ENCODE measurements around the gene ZNF133. TPM values are rescaled to one million over a fixed set of nuclear protein-coding genes. Genes with fewer than 3 reads are reported as not detected.

ZNF133 gene
- total and polyA plus RNA-seq, 2 of the 13 experiments (the other 11 are each of a cell fraction or from before 2014, with no cell fraction given) = 23.5 to 26.7 TPM

DNA sequence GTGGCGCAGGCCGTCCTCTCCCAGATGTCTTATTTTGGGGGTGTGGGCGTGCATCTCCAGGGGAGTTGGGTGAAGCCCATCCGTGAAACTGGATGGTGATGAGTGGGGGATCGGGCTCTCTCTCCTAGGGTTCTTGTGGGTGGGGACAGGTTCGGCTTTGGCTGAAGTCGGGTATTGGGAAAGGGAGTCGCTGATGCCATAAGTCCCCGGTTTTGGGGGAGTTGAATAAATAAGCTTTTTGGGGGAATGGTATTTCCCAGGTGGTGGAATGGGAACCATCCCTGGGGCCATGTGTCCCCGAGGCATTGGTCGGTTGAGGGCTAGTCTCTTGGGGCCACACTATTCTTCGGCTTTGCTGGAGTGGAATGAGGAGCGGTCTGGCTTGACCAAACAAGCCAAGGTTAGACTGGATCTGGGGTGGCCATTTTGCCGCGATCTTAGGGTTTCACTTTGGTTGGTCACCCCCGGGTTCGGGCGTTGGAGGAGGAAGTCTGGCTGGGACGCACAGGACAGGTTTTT is 481 bp downstream of the ZNF133 start (continued):
- TF ChIP-seq ASH2L (IDR thresholded peaks at IDR 0.05; ENCODE audit: insufficient read length, low read depth, low read length) (no peak), ZNF768 (CRISPR knock-in tag; IDR thresholded peaks at IDR 0.05) (no peak), ZNF10 (CRISPR knock-in tag; IDR thresholded peaks at IDR 0.05; ENCODE audit: borderline replicate concordance, low read depth) (no peak), PAF1 (CRISPR knock-in tag; IDR thresholded peaks at IDR 0.05) (no peak), ZNF260 (CRISPR knock-in tag; IDR thresholded peaks at IDR 0.05; ENCODE audit: borderline replicate concordance, low read depth) (0 out of 2 replicates have a peak, but pooled peaks have one; percentile 46), KLF16 (CRISPR knock-in tag; IDR thresholded peaks at IDR 0.05) (no peak), ZNF232 (CRISPR knock-in tag; IDR thresholded peaks at IDR 0.05; ENCODE audit: borderline replicate concordance) (no peak; the same call in none of the 2 replicates), YY1 (IDR thresholded peaks at IDR 0.05; ENCODE audit: insufficient read depth, insufficient replicate concordance, low read depth, low read length) (peak; percentile 82), ATM (IDR thresholded peaks at IDR 0.05; ENCODE audit: borderline replicate concordance) (no peak), ZFP36L1 (CRISPR knock-in tag; IDR thresholded peaks at IDR 0.05) (0 out of 2 replicates have a peak, but pooled peaks have one; percentile 1), NR2F1 (CRISPR knock-in tag; IDR thresholded peaks at IDR 0.05) (no peak), ARID2 (CRISPR knock-in tag; IDR thresholded peaks at IDR 0.05; ENCODE audit: borderline replicate concordance) (0 out of 2 replicates have a peak, but pooled peaks have one; percentile 30), PITX1 (CRISPR knock-in tag; IDR thresholded peaks at IDR 0.05) (no peak), ZFP41 (CRISPR knock-in tag; IDR thresholded peaks at IDR 0.05; ENCODE audit: borderline replicate concordance) (no peak), ZNF761 (CRISPR knock-in tag; conservative IDR thresholded peaks at IDR 0.05) (no peak), DNMT1 (CRISPR knock-in tag; IDR thresholded peaks at IDR 0.05) (no peak), KLF9 (CRISPR knock-in tag; IDR thresholded peaks at IDR 0.05; ENCODE audit: low read depth) (no peak), SMAD3 (CRISPR knock-in tag; IDR thresholded peaks at IDR 0.05) (no peak), CC2D1A (CRISPR knock-in tag; IDR thresholded peaks at IDR 0.05) (no peak), MXD1 (CRISPR knock-in tag; IDR thresholded peaks at IDR 0.05) (0 out of 2 replicates have a peak, but pooled peaks have one; percentile 19), MAZ (IDR thresholded peaks at IDR 0.05; ENCODE audit: borderline replicate concordance, low read depth, low read length) (no peak), MAZ (CRISPR knock-in tag; IDR thresholded peaks at IDR 0.05; ENCODE audit: low read depth) (no peak)
- TF ChIP-seq, protein P1, sequence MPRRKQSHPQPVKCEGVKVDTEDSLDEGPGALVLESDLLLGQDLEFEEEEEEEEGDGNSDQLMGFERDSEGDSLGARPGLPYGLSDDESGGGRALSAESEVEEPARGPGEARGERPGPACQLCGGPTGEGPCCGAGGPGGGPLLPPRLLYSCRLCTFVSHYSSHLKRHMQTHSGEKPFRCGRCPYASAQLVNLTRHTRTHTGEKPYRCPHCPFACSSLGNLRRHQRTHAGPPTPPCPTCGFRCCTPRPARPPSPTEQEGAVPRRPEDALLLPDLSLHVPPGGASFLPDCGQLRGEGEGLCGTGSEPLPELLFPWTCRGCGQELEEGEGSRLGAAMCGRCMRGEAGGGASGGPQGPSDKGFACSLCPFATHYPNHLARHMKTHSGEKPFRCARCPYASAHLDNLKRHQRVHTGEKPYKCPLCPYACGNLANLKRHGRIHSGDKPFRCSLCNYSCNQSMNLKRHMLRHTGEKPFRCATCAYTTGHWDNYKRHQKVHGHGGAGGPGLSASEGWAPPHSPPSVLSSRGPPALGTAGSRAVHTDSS (CRISPR knock-in tag; conservative IDR thresholded peaks at IDR 0.05) = no peak
- TF ChIP-seq, protein P2, sequence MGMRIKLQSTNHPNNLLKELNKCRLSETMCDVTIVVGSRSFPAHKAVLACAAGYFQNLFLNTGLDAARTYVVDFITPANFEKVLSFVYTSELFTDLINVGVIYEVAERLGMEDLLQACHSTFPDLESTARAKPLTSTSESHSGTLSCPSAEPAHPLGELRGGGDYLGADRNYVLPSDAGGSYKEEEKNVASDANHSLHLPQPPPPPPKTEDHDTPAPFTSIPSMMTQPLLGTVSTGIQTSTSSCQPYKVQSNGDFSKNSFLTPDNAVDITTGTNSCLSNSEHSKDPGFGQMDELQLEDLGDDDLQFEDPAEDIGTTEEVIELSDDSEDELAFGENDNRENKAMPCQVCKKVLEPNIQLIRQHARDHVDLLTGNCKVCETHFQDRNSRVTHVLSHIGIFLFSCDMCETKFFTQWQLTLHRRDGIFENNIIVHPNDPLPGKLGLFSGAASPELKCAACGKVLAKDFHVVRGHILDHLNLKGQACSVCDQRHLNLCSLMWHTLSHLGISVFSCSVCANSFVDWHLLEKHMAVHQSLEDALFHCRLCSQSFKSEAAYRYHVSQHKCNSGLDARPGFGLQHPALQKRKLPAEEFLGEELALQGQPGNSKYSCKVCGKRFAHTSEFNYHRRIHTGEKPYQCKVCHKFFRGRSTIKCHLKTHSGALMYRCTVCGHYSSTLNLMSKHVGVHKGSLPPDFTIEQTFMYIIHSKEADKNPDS (CRISPR knock-in tag; IDR thresholded peaks at IDR 0.05) = no peak
